Hindlimb muscle (tissue), 1 donor: ENCODE data around the gene TP63. TPM values are rescaled to one million over a fixed set of nuclear protein-coding genes. Genes with fewer than 3 reads are reported as not detected.

Experiments used
- DNase-seq: peaks from one replicate; pipeline ENCODE4 v3.0.0-alpha.2; 2013
- polyA plus RNA-seq: library from polyadenylated mRNA; unstranded; fragments of 120-200 nt; gene quantifications from one replicate; pipeline ENCODE4 v1.2.1, GENCODE V29; 2013; ENCODE audit not compliant: insufficient read length

The TP63 gene
- polyA plus RNA-seq, 1 donor: 17.1 TPM

DNA sequence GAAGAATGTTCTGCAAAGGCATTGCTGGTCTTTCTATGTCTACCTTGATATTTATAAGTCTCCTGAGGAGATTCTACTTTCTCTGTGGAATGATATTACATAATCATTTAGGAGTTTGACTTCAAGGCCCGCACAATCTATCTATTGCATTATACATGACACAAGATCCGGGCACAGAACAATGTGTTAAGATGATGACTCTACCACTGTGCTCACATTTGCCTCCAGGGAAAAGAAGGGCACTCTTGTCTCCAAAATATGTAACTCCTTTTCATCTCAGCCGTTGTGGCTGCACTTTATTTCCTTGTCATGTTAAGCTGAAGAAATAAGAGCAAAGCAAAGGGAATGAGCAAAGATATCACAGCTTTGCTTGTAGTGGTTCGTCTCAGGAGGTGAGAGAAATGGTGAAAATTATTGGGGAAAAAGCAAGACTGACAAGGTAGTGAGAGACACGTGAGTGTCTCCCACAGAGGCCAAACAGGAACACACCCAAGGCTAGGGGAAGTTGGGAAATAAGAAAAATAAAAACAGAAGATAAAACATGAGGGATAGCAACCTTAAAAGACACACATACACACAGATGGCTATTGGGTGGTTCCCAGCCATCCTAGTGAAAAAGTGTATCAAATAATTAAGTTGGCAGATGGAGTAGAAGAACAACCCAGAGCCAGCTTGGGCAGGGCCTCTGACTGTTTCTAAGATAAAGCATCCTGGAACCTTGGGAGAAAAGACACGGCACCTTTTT, 305.2 kb downstream of the TP63 start:
- no peak for DNase-seq

- no peak for DNase-seq
These were observed 306.3 kb downstream of the TP63 start for GRCh38 chr3:189937302-189938127.

DNA sequence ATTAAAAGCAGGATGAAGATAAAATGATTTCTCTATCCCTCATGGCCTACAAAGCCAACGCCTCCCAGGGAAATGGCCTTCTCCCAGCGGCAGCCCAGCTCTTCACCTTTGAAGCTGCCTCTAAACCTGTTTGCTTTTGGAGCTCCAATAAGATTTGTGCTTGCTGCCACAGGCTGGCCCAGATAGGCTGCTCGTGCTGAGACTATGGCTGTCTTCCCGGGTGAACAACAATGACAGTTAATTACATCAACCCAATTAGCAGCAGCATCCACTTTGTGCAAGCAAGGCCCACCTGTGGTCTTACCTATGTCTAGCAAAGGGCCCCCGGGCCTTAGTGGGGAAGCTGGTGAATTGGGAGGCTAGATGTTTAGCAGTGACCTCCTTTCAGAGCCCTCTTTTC, 309.9 kb downstream of the TP63 start:
- DNase-seq: no peak

- no peak for DNase-seq
These were observed 310.5 kb downstream of the TP63 start for GRCh38 chr3:189941679-189942078.

GRCh38 chr3:189942948-189943347, 311.8 kb downstream of the TP63 start:
- no peak for DNase-seq

GRCh38 chr3:189944285-189945145, 313.3 kb downstream of the TP63 start:
- no peak for DNase-seq

- no peak for DNase-seq
These were observed 314.9 kb downstream of the TP63 start for GRCh38 chr3:189945935-189946709.
